ENCODE data around the gene DTX4.

DTX4 gene

DNA sequence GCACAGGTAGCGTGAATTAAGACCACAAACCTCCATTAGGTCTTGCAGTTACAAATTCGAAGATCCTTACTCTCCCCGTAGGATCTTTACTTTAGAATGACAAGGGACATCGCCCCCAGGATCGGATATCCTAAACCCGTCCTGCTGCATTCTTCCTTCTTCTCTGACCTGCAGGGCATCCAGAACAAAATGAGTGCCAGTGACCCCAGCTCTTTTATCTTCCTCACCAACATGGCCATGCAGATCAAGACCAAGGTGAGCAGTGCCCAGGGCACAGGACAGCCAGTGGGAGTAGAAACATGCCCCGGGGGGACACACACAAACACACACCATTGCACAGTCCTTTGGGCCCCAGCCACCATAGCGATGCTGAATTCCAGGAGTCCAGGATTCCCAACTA, 83.3 kb downstream of the DTX4 start:
- no peak for DNase-seq (ENCODE audit: extremely low read depth, low read depth)
- TF ChIP-seq, protein P1, sequence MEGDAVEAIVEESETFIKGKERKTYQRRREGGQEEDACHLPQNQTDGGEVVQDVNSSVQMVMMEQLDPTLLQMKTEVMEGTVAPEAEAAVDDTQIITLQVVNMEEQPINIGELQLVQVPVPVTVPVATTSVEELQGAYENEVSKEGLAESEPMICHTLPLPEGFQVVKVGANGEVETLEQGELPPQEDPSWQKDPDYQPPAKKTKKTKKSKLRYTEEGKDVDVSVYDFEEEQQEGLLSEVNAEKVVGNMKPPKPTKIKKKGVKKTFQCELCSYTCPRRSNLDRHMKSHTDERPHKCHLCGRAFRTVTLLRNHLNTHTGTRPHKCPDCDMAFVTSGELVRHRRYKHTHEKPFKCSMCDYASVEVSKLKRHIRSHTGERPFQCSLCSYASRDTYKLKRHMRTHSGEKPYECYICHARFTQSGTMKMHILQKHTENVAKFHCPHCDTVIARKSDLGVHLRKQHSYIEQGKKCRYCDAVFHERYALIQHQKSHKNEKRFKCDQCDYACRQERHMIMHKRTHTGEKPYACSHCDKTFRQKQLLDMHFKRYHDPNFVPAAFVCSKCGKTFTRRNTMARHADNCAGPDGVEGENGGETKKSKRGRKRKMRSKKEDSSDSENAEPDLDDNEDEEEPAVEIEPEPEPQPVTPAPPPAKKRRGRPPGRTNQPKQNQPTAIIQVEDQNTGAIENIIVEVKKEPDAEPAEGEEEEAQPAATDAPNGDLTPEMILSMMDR (IDR thresholded peaks at IDR 0.05; ENCODE audit: low read depth, low read length) = no peak

Data from AG09319 (cell line).